Measurements from ENCODE around the gene SEMA6B. TPM values are rescaled to one million over a fixed set of nuclear protein-coding genes. Genes with fewer than 3 reads are reported as not detected.
"Not testable (repeated sequence)": the region's sequence is repeated elsewhere in the genome, so short reads cannot be mapped to it uniquely, and the experiment has no call there.

Gene SEMA6B, protein sequence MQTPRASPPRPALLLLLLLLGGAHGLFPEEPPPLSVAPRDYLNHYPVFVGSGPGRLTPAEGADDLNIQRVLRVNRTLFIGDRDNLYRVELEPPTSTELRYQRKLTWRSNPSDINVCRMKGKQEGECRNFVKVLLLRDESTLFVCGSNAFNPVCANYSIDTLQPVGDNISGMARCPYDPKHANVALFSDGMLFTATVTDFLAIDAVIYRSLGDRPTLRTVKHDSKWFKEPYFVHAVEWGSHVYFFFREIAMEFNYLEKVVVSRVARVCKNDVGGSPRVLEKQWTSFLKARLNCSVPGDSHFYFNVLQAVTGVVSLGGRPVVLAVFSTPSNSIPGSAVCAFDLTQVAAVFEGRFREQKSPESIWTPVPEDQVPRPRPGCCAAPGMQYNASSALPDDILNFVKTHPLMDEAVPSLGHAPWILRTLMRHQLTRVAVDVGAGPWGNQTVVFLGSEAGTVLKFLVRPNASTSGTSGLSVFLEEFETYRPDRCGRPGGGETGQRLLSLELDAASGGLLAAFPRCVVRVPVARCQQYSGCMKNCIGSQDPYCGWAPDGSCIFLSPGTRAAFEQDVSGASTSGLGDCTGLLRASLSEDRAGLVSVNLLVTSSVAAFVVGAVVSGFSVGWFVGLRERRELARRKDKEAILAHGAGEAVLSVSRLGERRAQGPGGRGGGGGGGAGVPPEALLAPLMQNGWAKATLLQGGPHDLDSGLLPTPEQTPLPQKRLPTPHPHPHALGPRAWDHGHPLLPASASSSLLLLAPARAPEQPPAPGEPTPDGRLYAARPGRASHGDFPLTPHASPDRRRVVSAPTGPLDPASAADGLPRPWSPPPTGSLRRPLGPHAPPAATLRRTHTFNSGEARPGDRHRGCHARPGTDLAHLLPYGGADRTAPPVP
- total RNA-seq, result 12.3 TPM

DNA sequence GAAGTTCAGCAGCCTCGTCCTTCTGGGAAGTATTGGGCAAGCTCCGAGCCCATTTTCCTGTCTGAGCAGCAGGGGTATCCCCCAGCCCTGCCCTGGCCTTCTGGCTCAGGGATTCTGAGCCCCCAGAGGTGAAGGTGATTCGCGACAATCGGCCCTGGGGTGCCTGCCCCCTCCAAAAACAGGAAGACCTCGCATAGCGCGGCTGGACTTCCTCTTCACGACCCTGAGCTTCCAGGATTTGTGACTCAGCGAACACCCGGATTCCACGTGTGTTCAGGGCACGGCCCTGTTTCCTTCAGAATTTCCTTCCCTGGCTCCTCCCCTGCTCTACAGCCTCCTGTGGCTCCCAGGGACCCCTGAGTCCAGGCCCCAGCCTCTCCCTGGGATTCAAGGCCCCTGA lies at the start of gene SEMA6B:
Gene SEMA6B, minus strand, starts transcription at position 116 of the 400 bp plus-strand sequence. CDS start 1,227 bp downstream, outside the sequence.
- no peak for DNase-seq (ENCODE audit: low spot score)

DNA sequence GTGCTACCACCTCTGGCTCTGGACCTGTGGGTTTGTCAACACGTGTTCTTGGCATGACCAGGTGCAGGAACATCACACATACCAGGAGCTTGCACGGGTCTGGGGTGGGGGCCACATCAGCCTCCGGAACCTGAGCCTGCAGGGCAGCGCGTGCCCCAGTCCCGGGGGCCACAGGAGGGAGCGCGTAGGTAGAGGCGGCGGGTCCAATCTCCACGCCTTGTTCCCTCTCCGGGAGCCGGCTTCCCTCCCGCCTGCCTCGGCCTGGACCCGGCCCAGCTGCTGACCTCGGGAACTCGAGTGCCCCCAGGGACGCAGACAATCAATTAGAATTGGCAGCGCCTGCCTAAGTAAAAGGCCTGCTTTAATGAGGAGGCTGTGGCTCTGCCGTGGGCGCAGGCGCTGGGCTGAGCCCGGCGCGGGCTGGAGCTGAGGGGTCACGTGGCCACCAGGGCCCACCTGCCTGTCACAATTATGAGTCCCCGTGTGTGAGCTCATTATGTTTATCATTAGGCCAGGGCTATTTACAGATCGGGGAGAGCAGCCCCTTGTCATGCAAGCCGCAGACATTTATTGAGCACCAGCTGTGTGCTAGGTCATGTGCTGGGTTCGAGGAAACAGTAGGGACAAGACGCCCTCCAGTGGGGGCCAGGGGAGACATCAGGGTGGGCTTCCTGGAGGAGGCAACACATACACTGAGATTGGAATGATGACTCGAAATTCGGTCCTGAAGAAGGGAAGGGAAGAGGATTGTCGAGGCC lies 47.6 kb upstream of the SEMA6B start:
- DNase-seq (ENCODE audit: low spot score), result no peak

DNA sequence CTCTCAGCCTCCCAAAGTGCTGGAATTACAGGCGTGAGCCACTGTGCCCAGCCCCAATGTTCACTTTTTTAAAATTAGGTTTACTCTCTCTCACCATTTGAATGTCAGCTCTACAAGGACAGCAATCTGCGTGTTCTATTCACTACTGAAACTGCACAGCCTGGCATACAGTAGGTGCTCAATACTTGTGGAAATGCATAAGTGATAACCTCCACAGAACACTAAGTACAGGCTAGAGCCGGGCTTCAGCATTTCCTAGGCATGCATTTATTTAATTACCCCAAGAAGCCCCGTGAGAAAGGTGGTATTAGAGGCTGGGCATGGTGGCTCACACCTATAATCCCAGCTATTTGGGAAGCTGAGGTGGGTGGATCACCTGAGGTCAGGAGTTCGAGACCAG lies 46.7 kb upstream of the SEMA6B start:
- no peak for DNase-seq (ENCODE audit: low spot score)

DNA sequence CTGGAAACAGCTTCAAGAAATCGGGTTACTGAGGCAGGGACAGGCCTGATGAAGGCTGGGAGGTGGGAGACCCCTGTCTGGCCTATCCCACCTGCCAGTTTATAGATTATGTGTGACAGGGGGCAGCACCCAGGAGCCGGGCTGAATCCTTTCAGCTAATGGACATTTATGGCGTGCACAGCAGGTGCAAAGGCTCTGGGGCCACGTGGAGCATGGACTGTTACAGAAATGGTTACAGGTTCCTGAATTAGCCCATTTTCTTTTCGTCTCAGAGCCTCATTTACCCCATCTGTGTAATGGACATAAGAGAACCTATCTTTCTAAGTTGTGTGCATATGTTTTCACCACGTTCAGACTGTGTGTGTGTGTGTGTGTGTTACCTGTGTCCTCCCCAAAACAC lies 45.4 kb upstream of the SEMA6B start:
- DNase-seq (ENCODE audit: low spot score), result no peak

DNA sequence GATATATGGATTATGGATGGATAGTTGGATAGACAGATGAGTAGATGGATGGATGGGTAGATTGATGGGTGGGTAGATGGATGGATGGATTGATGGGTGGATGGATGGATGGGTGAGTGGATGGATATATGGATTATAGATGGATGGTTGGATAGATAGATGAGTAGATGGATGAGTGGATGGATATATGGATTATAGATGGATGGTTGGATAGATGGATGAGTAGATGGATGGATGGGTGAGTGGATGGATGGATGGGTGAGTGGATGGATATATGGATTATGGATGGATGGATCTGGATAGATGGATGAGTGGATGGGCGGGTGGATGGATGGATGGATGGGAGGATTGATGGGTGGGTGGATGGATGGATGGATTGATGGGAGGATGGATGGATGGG lies 43.4 kb upstream of the SEMA6B start:
- no peak for DNase-seq (ENCODE audit: low spot score)

DNA sequence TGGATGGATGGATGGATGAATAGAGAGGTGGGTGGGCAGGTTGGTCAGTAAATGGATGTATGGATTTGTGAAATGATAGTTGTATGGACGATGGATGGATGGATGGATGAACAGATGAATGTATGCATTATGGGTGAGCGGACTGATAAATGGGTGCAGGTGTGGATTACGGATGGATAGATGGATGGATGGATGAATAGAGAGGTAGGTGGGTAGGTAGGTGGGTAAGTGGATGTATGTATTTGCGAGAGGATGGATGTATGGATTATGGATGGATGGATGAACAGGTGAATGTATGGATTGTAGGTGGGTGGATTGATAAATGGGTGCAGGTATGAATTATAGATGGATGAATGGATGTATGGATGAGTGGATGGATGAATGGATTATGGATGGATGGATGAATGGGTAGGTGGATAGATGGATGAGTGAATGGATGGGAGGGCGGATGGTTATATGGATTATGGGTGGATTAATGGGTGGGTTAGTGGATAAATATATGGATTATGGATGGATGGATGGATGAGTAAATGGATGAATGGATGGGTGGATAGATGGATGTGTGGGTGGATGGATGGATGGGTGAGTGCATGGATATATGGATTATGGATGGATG lies 42.8 kb upstream of the SEMA6B start:
- DNase-seq (ENCODE audit: low spot score), result no peak

DNA sequence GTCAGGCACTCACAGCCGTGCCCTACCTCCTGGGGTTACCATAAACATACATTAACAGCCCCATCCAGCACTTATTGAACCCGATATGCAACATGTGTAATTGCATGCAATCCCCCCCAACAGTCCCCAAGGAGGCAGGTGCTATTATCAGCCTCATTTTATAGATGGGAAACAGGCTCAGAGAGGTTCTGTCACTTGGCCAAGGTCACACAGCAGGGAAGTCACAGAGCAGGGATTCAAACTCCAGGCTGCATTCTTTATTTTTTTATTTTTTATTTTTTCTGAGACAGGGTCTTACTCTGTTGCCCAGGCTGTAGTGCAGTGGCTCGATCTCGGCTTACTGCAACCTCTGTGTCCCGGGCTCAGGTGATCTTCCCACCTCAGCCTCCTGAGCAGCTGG lies 41.4 kb upstream of the SEMA6B start:
- DNase-seq (ENCODE audit: low spot score), result no peak

DNA sequence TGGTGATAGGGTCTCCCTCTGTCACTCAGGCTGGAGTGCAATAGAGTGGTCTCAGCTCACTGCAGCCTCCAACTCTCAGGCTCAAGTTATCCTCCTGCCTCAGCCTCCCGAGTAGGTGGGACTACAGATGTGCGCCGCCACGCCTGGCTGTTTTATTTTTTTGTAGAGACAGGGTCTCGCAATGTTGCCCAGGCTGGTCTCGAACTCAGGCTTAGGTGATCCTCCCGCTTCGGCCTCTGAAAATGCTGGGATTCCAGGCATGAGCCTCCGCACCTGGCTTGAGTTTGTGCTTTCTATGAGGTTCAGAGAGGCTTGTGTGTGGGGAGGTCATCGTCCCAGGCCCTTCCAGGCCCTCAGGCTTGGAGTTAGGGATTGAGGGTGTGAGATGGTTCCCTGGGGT lies 40.6 kb upstream of the SEMA6B start:
- no peak for DNase-seq (ENCODE audit: low spot score)

DNA sequence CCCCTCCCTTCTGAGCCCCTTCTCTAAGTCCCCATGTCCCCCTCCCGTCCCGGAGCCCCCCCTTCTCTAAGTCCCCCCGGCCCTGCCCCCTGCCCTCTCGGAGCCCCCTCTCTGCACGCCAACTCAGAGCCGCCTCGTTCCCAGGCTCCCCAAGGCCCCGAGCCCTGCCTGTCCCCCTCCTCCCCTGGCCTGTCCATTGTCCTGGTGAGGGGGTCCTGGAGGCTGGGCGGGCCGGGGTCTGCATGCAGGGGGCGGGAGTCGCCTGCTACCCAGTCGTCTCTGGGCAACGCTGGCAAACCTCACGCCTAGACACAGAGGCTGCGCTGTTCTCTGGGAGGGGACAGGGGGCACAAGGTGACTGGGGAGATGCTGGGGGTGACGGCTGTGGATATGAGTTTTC lies 39.2 kb upstream of the SEMA6B start:
- DNase-seq (ENCODE audit: low spot score), result no peak

DNA sequence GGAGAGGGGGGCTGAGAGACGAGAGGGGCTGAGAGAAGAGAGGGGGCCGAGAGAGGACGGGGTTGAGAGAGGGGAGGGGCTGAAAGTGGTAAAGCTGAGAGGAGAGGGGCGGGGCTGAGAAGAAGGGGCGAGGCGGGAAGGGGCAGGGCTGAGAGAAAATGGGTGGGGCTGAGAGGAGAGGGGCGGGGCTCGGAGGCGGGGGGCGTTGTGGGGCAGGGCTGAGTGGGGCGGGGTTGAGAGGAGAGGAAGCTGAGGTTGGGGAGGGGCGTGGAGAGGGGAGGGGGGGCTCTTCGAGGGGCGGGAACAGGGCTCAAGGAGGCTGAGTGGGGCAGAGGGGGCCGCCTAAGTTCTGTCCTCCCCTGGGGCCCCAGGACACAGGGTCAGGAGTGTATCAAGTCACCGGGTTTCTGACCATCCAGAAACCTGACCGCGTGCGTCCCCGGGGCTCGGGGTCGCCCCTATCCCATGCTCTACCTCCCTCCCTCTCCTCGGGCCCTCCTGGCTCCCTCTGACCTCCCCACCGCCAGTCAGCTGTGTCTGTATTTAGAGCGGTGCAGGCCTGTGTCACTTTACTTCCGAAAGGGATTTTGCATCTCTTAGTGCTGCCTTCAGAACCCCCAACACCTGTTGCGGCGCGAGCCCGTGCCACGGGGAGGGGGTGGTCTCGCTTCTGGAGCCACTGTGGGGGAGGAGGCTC lies 38.6 kb upstream of the SEMA6B start:
- no peak for DNase-seq (ENCODE audit: low spot score)

DNA sequence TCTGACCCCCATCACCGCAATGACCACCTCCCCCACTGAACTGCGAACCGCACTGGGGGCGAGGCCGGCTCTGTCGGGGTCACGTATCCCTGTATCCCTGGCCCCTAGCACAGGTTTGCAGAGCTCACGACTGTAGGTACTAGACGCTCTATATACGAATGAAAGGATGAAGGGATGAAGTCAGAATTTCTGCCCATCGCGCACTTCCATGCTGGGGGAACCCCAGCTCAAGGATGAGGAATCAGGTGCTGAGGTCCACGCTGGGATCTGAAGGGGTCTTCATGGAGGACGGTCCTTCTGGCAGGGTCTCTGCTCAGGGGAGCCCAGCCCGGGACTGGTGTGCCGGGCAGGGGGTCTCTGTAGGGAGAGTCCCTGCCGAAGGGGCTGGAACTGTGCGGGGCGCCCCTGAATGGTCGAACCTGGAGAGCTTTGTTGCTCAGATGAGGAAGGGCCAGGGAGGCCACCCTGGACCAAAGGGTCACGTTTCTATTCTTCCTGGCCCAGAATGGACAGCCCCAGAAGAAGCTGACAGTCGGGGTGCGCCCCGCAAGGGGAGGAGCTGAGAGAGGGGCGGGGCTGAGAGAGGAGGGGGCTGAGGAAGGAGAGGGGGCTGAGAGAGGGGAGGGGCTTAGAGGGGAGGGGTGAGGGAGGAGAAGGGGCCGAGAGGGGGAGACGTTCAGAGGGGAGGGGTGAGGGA lies 37.9 kb upstream of the SEMA6B start:
- DNase-seq (ENCODE audit: low spot score), result no peak

DNA sequence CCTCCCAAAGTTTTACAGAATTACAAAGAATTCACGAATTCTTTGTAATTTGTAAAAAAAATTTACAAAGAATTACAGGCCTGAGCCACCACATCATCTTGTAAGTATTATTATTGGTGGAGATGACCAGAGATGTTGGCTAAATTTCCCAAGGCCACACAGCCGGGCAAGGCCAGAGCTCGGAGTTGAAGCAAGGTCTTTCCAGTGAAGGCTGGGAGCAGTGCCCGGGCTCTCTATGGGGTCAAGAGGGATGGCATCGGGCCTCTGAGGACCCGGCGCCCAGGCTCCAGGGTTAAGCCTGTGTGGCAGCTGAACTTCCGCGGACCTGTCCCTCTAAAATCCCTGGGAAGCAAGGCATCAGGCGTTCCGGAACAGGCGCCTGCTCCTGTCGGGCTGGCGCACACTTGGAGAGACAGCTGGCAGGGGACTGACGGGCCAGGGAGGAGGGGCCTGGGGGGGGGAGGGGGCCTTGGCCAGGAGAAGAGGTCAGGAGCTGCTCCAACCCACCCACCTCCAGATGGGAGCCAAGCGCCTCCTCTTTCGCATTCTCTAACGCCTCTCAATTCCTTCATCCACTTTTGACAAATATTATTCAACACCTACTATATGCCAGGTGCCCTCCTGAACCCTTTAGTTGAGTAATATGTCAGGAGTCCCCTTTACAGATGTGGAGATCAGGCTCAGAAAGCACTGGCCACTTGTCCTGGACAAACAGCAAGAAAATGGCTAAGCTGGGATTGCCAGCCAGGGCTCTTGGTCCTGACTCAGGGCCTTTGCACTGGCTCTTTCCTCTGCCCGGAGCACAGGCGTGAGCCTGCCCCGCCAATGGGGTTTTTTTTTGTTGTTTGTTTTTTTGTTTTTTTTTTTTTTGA lies 36.8 kb upstream of the SEMA6B start:
- no peak for DNase-seq (ENCODE audit: low spot score)

DNA sequence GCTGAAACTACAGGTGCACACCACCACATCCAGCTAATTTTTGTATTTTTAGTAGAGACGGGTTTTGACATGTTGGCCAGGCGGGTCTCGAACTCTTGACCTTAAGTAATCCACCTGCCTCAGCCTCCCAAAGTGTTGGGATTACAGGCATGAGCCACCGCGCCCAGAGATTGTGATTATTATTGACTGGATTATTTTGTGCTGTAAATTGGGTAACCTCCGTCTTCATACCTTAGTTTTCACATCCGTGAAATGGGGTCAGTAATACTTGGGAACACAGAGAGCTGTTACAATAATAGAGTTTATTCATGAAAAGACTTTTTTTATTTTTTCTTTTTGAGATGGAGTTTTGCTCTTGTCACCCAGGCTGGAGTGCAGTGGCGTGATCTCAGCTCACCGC lies 35.7 kb upstream of the SEMA6B start:
- not testable (repeated sequence) for DNase-seq (ENCODE audit: low spot score)

DNA sequence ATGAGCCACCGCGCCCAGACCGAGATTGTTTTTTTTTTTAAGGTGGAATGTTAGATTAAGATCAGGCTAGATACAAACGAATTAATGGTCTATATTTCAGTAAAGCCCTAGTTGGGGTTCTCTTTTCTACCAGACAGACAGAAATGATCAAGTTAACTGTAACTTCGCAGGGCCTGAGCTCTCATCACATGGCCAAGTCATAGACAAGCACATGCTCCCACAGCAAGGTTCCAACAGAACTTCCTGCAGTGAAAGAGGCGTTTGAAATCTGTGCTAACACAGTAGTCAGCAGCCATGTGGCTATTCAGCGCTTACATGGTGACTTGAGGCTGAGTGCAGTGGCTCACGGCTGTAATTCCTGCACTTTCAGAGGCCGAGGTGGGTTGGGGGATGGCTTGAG lies 34.7 kb upstream of the SEMA6B start:
- no peak for DNase-seq (ENCODE audit: low spot score)

DNA sequence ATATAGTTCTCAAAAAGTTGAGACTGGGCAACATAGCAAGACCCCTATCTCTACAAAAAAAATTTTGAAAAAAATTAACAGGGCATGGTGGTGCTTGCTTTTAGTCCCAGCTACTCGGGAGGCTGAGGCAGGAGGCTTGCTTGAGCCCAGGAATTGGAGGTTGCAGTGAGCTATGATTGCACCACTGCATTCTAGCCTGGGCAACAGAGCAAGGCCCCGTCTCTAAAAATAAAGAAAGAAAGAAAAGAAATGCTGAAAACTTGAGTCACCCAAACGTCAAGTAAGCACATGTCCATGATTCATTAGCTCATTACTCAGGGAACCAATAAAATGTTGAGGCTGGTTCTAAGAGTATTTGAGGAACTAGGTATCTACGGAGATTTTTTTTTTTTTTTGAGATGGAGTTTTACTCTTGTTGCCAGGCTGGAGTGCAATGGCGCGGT lies 33.9 kb upstream of the SEMA6B start:
- DNase-seq (ENCODE audit: low spot score), result no peak

DNA sequence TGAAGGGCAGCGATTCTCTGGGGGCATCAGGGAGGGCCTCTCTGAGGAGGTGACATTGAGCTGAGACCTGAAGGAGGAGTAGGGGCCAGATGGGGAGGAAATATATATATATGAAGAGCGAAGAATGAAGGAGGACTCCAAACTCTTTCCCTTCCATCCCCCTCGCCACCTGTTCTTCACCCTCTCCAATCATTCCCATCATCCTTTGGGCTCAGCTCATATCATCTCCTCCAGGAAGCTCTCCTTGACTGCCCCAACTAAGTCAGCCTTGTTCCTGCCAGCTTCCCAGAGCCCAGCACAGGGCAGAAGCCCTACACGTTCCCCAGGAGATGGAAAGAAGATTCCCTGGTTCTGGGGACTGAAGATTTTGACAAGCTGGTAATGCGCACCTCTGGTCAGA lies 33.0 kb upstream of the SEMA6B start:
- no peak for DNase-seq (ENCODE audit: low spot score)

DNA sequence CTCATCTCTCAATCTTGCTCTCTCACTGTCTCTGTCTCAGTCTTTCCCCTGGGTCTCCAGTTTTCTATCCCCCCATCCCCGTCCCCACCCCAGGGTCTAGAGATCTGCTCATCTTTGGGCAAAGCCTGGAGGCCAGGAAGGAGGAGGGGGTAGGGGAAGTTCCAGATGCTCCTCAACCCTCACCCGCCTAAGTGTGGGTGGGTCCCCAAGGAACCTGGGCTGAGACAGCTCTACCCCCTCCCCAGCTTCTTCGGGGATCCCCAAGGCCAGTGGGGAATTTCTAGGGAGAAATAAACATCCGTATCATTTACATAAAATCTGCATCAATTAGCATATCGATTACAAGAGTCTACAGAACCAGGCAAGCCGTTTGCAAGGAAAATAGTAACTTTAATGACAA lies 31.8 kb upstream of the SEMA6B start:
- DNase-seq (ENCODE audit: low spot score), result no peak

DNA sequence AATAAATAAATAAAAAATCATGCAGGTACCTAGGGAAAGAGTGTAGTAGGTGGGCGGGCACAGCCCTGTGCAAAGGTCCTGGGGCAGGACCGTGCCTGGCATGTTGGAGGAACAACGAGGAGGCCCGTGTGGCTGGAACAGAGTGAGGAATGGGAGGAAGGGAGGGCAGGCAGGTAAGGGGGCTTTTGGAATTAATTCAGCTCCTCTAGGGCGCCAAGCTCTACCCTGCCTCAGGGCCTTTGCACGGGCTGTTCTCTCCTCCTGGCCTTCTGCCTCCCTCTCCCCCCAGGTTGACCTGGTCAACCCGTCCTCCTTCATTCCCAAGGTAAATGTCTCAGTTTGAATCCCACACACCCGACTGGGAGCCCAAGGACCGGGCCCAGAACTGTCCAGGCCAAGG lies 31.1 kb upstream of the SEMA6B start:
- DNase-seq (ENCODE audit: low spot score), result no peak

DNA sequence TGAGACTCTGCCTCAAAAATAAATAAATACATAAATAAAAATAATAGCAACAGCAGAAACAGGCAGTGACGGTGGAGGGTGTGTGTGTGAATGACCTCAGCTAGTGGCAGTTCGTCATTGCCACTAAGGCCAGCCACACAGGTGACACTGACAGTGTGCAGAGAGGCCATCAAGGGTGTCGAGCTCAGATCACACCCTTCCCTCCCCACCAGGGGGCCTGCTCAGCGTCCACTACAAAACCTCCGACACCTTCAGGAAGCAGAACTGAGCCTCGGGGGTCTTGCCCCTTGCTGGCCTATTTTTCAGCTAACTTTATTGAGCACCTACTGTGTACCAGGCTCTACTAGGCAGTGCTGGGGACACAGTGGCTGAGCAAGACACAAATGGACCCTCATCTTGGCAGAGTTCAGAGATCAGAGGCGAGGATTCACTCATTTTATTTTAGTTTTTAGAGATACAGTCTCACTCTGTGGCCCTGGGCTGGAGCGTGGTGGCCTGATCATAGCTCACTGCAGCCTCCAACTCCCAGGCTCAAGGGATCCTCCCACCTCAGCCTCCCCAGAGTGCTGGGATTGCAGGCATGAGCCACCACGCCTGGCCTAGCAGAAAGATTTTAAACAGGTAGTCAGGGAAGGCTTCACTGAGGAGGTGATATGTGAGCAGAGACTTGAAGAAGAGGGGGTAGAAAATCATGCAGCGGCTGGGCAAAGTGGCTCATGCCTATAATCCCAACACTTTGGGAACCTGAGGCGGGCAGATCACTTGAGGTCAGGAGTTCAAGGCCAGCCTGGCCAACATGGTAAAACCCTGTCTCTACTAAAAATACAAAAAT lies 30.3 kb upstream of the SEMA6B start:
- no peak for DNase-seq (ENCODE audit: low spot score)

Data from ureter (tissue), 1 donor.